Trophoblast cell (in vitro differentiated cells and primary cell): ENCODE data around the gene ACSF2.
"Not testable (repeated sequence)": the region's sequence is repeated elsewhere in the genome, so short reads cannot be mapped to it uniquely, and the experiment has no call there.

ENCODE experiments used
- DNase-seq, 2 donors: peaks; one replicate each; pipeline ENCODE4 v3.0.0-alpha.2; 2016
- H2AFZ ChIP-seq: 2 replicates; pipeline ENCODE4 v1.6.1; 2013; ENCODE audit warnings: low read length, moderate library complexity, mild to moderate bottlenecking; ENCODE audit not compliant: insufficient read depth, poor library complexity
- H2AK5ac ChIP-seq: 2 replicates; pipeline ENCODE4 v1.6.1; 2013; ENCODE audit warnings: mild to moderate bottlenecking, low read length
- H2BK120ac ChIP-seq: 2 replicates; pipeline ENCODE4 v1.6.1; 2013; ENCODE audit warnings: low read length, mild to moderate bottlenecking, moderate library complexity; ENCODE audit not compliant: insufficient read depth, poor library complexity
- H2BK12ac ChIP-seq: 2 replicates; pipeline ENCODE4 v1.6.1; 2013; ENCODE audit warnings: mild to moderate bottlenecking, low read length, moderate library complexity
- H2BK5ac ChIP-seq: 2 replicates; pipeline ENCODE4 v1.6.1; 2013; ENCODE audit warnings: low read length, low read depth, moderate library complexity, mild to moderate bottlenecking; ENCODE audit not compliant: poor library complexity
- H3K14ac ChIP-seq: 2 replicates; pipeline ENCODE4 v1.6.1; 2013; ENCODE audit warnings: mild to moderate bottlenecking, low read length
- H3K18ac ChIP-seq: 2 replicates; pipeline ENCODE4 v1.6.1; 2013; ENCODE audit warnings: mild to moderate bottlenecking, low read length
- H3K23ac ChIP-seq: 2 replicates; pipeline ENCODE4 v1.6.1; 2013; ENCODE audit warnings: low read length
- H3K27ac ChIP-seq: 2 replicates; pipeline ENCODE4 v1.5.1; 2013; ENCODE audit warnings: low read depth, mild to moderate bottlenecking, inconsistent platforms, low read length, moderate library complexity
- H3K27me3 ChIP-seq: 2 replicates; pipeline ENCODE4 v1.6.1; 2013; ENCODE audit warnings: inconsistent platforms, mild to moderate bottlenecking, low read length, moderate library complexity; ENCODE audit not compliant: insufficient read depth
- H3K36me3 ChIP-seq, 2 experiments: 1 replicate in 1 of 2; 2 replicates in 1 of 2; pipeline ENCODE4 v1.6.1; 2013; ENCODE audit warnings: low read length in 2 of 2, mild to moderate bottlenecking in 2 of 2, moderate library complexity in 1 of 2; ENCODE audit not compliant: insufficient read depth in 2 of 2, control insufficient read depth in 1 of 2
- H3K4ac ChIP-seq: 2 replicates; pipeline ENCODE4 v1.6.1; 2013; ENCODE audit warnings: low read depth, mild to moderate bottlenecking, low read length, moderate library complexity
- H3K4me1 ChIP-seq, 2 experiments: 1 replicate in 1 of 2; 2 replicates in 1 of 2; pipeline ENCODE4 v1.6.1; 2013; ENCODE audit warnings: low read length in 2 of 2, mild to moderate bottlenecking in 2 of 2, moderate library complexity in 1 of 2; ENCODE audit not compliant: insufficient read depth in 2 of 2, control insufficient read depth in 1 of 2
- H3K4me2 ChIP-seq: 2 replicates; pipeline ENCODE4 v1.6.1; 2013; ENCODE audit warnings: inconsistent platforms, mild to moderate bottlenecking, low read length, moderate library complexity
- H3K4me3 ChIP-seq: 2 replicates; pipeline ENCODE4 v1.5.1; 2013; ENCODE audit warnings: mild to moderate bottlenecking, low read depth, low read length, inconsistent platforms
- H3K79me1 ChIP-seq: one replicate; pipeline ENCODE4 v1.6.1; 2013; ENCODE audit warnings: low read length
- H3K79me2 ChIP-seq: 2 replicates; pipeline ENCODE4 v1.6.1; 2013; ENCODE audit warnings: low read length, mild to moderate bottlenecking; ENCODE audit not compliant: control insufficient read depth, insufficient read depth, poor library complexity
- H3K9ac ChIP-seq: 2 replicates; pipeline ENCODE4 v1.6.1; 2013; ENCODE audit warnings: mild to moderate bottlenecking, low read length
- H3K9me3 ChIP-seq: 2 replicates; pipeline ENCODE4 v1.6.1; 2013; ENCODE audit warnings: low read depth, mild to moderate bottlenecking, control low read depth, inconsistent platforms, low read length; ENCODE audit not compliant: insufficient read depth
- H4K12ac ChIP-seq: 2 replicates; pipeline ENCODE4 v1.6.1; 2013; ENCODE audit warnings: low read depth, mild to moderate bottlenecking, low read length, moderate library complexity
- H4K8ac ChIP-seq: 2 replicates; pipeline ENCODE4 v1.6.1; 2013; ENCODE audit warnings: low read depth, mild to moderate bottlenecking, low read length, moderate library complexity
- H4K91ac ChIP-seq: one replicate; pipeline ENCODE4 v1.6.1; 2013; ENCODE audit warnings: low read depth, mild to moderate bottlenecking, low read length, moderate library complexity
- WGBS: extraction: QIAGEN DNeasy Blood & Tissue Kit; methylation state at CpG from one replicate; pipeline ENCODE4 v1.1.7; 2013; ENCODE audit warnings: missing lambda C conversion rate; ENCODE audit not compliant: insufficient read length, insufficient coverage; ENCODE audit errors: extremely low coverage; 5-methylcytosine and 5-hydroxymethylcytosine counted together

Gene ACSF2

GRCh38 chr17:50407921-50408320 lies 18.1 kb upstream of the ACSF2 start:
- Histone ChIP-seq H3K27me3 (no peaks in the 10 kb centered on the region), H3K36me3 (no peaks in the 10 kb centered on the region), H3K18ac (no peak overlapping the region), H3K4me2 (no peak overlapping the region), H4K8ac (no peak overlapping the region), H3K9ac (no peak overlapping the region), H3K79me1 (no peaks in the 10 kb centered on the region), H2AK5ac (no peak overlapping the region), H3K4me1 (no peaks in the 10 kb centered on the region), H3K14ac (no peak overlapping the region), H3K4me3 (no peak overlapping the region), H3K4ac (no peak overlapping the region), H2BK12ac (no peak overlapping the region), H3K27ac (no peak overlapping the region), H3K79me2 (no peaks in the 10 kb centered on the region), H2BK120ac (no peak overlapping the region), H4K91ac (no peak overlapping the region), H2BK5ac (no peak overlapping the region), H4K12ac (no peak overlapping the region), H3K9me3 (no peaks in the 10 kb centered on the region), H3K23ac (no peak overlapping the region), H2AFZ (no peak overlapping the region)
- WGBS = no CpG with 5 or more reads among the region's 4 CpGs
- DNase-seq = no peak

- H4K12ac ChIP-seq = no peak overlapping the region
- no peak overlapping the region for H2BK120ac ChIP-seq
- no peak overlapping the region for H3K4ac ChIP-seq
- no peak overlapping the region for H3K4me2 ChIP-seq
- no peak overlapping the region for H4K8ac ChIP-seq
- H3K27ac ChIP-seq = no peak overlapping the region
- no CpG with 5 or more reads among the region's 4 CpGs for WGBS
- DNase-seq = no peak
- H3K79me1 ChIP-seq = no peaks in the 10 kb centered on the region
- no peaks in the 10 kb centered on the region for H3K36me3 ChIP-seq
- no peaks in the 10 kb centered on the region for H3K79me2 ChIP-seq
- no peak overlapping the region for H2BK12ac ChIP-seq
- no peak overlapping the region for H2BK5ac ChIP-seq
- no peak overlapping the region for H3K23ac ChIP-seq
- no peak overlapping the region for H2AFZ ChIP-seq
- H3K4me3 ChIP-seq = no peak overlapping the region
- no peak overlapping the region for H3K9ac ChIP-seq
- H4K91ac ChIP-seq = no peak overlapping the region
- no peaks in the 10 kb centered on the region for H3K9me3 ChIP-seq
- no peaks in the 10 kb centered on the region for H3K27me3 ChIP-seq
- no peak overlapping the region for H3K14ac ChIP-seq
- H3K4me1 ChIP-seq = no peaks in the 10 kb centered on the region
- H2AK5ac ChIP-seq = no peak overlapping the region
- no peak overlapping the region for H3K18ac ChIP-seq
Observed at GRCh38 chr17:50412188-50412732, 13.8 kb upstream of the ACSF2 start.

DNA sequence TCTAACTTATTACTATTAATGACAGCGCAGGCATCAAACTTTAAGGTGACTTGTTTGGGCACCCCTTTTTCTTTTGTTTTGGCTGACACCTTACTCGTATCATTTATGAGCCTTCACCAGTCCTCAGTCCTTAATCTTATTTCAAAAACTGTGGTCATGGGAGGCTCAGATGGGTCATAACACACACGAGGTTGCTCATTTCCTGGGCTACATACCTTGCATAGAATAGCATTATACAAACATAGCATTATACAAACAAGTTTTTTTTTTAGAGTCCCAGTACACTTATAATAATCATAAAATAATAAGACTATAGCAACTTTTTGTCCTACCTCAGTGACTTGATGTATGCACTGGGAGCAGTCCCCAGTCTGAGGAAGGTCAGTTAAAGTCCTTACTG lies 11.2 kb upstream of the ACSF2 start:
- H3K9me3 ChIP-seq = no peaks in the 10 kb centered on the region
- no peak overlapping the region for H2AFZ ChIP-seq
- H3K4me3 ChIP-seq = no peak overlapping the region
- H4K12ac ChIP-seq = no peak overlapping the region
- H3K23ac ChIP-seq = no peak overlapping the region
- H4K91ac ChIP-seq = no peak overlapping the region
- no peak overlapping the region for H2BK12ac ChIP-seq
- H3K79me2 ChIP-seq = no peaks in the 10 kb centered on the region
- no peak overlapping the region for H3K27ac ChIP-seq
- H2AK5ac ChIP-seq = no peak overlapping the region
- no peak for DNase-seq
- no peak overlapping the region for H3K4ac ChIP-seq
- no peak overlapping the region for H3K18ac ChIP-seq
- H3K4me1 ChIP-seq = no peaks in the 10 kb centered on the region
- no peak overlapping the region for H2BK120ac ChIP-seq
- no peak overlapping the region for H4K8ac ChIP-seq
- H3K14ac ChIP-seq = no peak overlapping the region
- no peaks in the 10 kb centered on the region for H3K79me1 ChIP-seq
- no peaks in the 10 kb centered on the region for H3K36me3 ChIP-seq
- H3K4me2 ChIP-seq = no peak overlapping the region
- no peaks in the 10 kb centered on the region for H3K27me3 ChIP-seq
- no peak overlapping the region for H2BK5ac ChIP-seq
- no CpG with 5 or more reads among the region's 3 CpGs for WGBS
- no peak overlapping the region for H3K9ac ChIP-seq

GRCh38 chr17:50419577-50419976 lies 6.4 kb upstream of the ACSF2 start:
- H2AK5ac ChIP-seq, H3K9ac ChIP-seq, H3K23ac ChIP-seq, H3K4me2 ChIP-seq, H3K79me2 ChIP-seq, H4K91ac ChIP-seq, H3K9me3 ChIP-seq, H2BK12ac ChIP-seq, H3K27me3 ChIP-seq, H2BK120ac ChIP-seq, H3K4me1 ChIP-seq, H2AFZ ChIP-seq, H2BK5ac ChIP-seq, H3K79me1 ChIP-seq, H3K18ac ChIP-seq, H4K12ac ChIP-seq, H3K4me3 ChIP-seq, H3K14ac ChIP-seq, H3K27ac ChIP-seq, H3K4ac ChIP-seq, DNase-seq, H3K36me3 ChIP-seq, H4K8ac ChIP-seq: not testable (repeated sequence)
- WGBS = no CpG with 5 or more reads among the region's 10 CpGs
